ENCODE measurements around the gene CCDC57. TPM values are rescaled to one million over a fixed set of nuclear protein-coding genes. Genes with fewer than 3 reads are reported as not detected.
A peak's percentile ranks its signal among the peaks of the same experiment; 100 is the strongest.

The CCDC57 gene
- total RNA-seq, 1 experiment from 2014 or later = 13.5 TPM

GRCh38 chr17:82051776-82052637, 160.6 kb downstream of the CCDC57 start, which contains the start of the genes GPS1 and RFNG:
Gene GPS1, plus strand, starts transcription at chr17:82051898. Its CDS starts 34 bp downstream, at chr17:82051932.
Gene RFNG, minus strand, starts transcription at chr17:82051811. Its CDS starts 45 bp downstream, at chr17:82051766.
- DNase-seq (ENCODE audit: low read depth) = peak; percentile 44

Other genes starting within 250 kb of the CCDC57 start
- gene ASPSCR1, start 235.2 kb downstream of the CCDC57 start, total RNA-seq (2014; rRNA removed) = 25.9 and 30.3 TPM in 2 replicates
- gene CENPX, start 190.0 kb downstream of the CCDC57 start, total RNA-seq (2014; rRNA removed) = 142 and 155 TPM in 2 replicates
- 26.1 and 28.5 TPM in 2 replicates for gene LRRC45, start 189.5 kb downstream of the CCDC57 start, total RNA-seq (2014; rRNA removed)
- 18.1 and 28.7 TPM in 2 replicates for gene RAC3, start 181.2 kb downstream of the CCDC57 start, total RNA-seq (2014; rRNA removed)
- 88.0 and 90.5 TPM in 2 replicates for gene DCXR, start 175.1 kb downstream of the CCDC57 start, total RNA-seq (2014; rRNA removed)
- gene RFNG, start 161.0 kb downstream of the CCDC57 start, total RNA-seq (2014; rRNA removed) = 31.5 and 35.1 TPM in 2 replicates
- 144 and 149 TPM in 2 replicates for gene GPS1, start 160.9 kb downstream of the CCDC57 start, total RNA-seq (2014; rRNA removed)
- gene DUS1L, start 147.0 kb downstream of the CCDC57 start, total RNA-seq (2014; rRNA removed) = 75.8 and 86.1 TPM in 2 replicates
- 69.0 and 69.2 TPM in 2 replicates for gene FASN, start 114.6 kb downstream of the CCDC57 start, total RNA-seq (2014; rRNA removed)
- gene SLC16A3, start 16.2 kb upstream of the CCDC57 start, total RNA-seq (2014; rRNA removed) = 497 and 711 TPM in 2 replicates
- 38.9 and 51.3 TPM in 2 replicates for gene CSNK1D, start 60.9 kb upstream of the CCDC57 start, total RNA-seq (2014; rRNA removed)
- 0.92 and 1.6 TPM in 2 replicates for gene CD7, start 104.8 kb upstream of the CCDC57 start, total RNA-seq (2014; rRNA removed)
- gene SECTM1, start 120.9 kb upstream of the CCDC57 start, total RNA-seq (2014; rRNA removed) = 139 and 147 TPM in 2 replicates
- gene TEX19, start 146.4 kb upstream of the CCDC57 start, total RNA-seq (2014; rRNA removed) = 0.06 TPM in 2 replicates
- 0.11 TPM in 1 of 2 replicates, not detected in the other for gene UTS2R, start 158.9 kb upstream of the CCDC57 start, total RNA-seq (2014; rRNA removed)
- 12.0 and 14.6 TPM in 2 replicates for gene HEXD, start 205.5 kb upstream of the CCDC57 start, total RNA-seq (2014; rRNA removed)
- 28.7 and 45.0 TPM in 2 replicates for gene OGFOD3, start 205.7 kb upstream of the CCDC57 start, total RNA-seq (2014; rRNA removed)
- gene CYBC1, start 237.9 kb upstream of the CCDC57 start, total RNA-seq (2014; rRNA removed) = 83.5 and 107 TPM in 2 replicates
- gene NARF, start 245.9 kb upstream of the CCDC57 start, total RNA-seq (2014; rRNA removed) = 62.7 and 62.8 TPM in 2 replicates

All from LHCN-M2 (cell line).